HG02973 (cell line): ENCODE measurements around the gene SLC12A8.

Experiments
- ATAC-seq: cut with Tn5 transposase; IDR thresholded peaks from one replicate; pipeline ENCODE4 v1.9.1; 2021; ENCODE audit warnings: moderate library complexity; ENCODE audit not compliant: unreplicated experiment

Gene SLC12A8, protein sequence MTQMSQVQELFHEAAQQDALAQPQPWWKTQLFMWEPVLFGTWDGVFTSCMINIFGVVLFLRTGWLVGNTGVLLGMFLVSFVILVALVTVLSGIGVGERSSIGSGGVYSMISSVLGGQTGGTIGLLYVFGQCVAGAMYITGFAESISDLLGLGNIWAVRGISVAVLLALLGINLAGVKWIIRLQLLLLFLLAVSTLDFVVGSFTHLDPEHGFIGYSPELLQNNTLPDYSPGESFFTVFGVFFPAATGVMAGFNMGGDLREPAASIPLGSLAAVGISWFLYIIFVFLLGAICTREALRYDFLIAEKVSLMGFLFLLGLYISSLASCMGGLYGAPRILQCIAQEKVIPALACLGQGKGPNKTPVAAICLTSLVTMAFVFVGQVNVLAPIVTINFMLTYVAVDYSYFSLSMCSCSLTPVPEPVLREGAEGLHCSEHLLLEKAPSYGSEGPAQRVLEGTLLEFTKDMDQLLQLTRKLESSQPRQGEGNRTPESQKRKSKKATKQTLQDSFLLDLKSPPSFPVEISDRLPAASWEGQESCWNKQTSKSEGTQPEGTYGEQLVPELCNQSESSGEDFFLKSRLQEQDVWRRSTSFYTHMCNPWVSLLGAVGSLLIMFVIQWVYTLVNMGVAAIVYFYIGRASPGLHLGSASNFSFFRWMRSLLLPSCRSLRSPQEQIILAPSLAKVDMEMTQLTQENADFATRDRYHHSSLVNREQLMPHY

DNA sequence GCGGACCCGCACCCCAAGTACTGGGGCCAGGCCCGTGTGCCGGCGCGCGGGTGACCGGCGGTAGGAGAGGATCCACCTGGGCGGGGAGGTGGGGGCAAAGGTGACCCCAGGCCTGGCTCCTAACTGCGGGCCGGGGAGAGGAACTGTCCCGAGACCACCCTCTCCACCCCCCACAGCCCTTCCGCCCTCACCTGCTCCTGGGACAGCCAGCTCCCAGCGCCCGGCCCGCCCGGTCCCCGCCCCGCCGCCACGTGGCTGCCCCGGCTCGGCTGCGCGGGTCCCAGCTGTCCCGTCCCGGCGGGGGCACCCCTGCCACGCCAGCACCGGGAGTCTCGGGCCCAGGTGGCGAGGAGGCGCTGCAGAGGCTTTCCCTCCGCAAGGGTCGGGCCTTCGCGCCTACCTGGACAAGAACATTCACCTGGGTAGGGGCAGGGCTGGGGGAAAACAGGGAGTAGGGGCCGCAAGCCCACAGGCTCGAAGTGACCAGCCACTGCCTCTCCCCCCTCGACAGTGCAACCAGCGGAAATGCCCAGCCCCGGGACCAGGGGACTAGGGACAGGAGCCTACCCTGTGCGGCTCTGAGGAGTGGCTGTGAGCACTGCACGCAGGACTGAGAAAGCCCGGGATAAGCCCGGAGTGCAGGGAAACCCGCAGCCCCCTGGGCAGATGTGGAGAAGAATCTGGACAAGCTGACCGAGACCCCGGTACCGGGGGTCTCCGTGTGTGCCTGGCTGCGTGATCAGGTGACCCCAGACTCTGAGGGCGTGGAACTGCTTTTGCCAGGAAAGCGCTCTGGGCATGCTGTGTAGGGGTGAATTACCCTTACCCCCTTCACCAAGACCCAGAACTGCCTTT lies at the start of gene SLC12A8:
Gene SLC12A8, minus strand, starts transcription at position 240 of the 855 bp plus-strand sequence. CDS start 1,399 bp downstream, outside the sequence.
- no peak for ATAC-seq

DNA sequence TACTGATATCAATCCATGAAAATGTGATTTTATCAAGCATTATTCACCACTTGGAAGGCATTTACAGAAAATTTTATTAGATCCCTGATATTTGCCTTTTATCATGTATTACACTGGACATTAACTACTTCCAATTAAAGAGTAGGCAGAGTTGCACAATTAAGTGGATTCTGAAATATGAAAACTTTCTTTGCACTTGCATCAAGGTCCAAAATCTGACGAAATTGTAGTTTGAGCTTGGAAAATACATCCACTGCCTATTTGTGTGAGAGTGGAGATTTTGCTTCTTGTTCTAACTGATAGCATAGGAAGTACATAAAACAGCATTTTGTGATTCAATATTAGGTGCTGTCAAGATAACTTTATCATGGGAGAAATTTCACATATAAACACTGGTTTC lies 49.6 kb upstream of the SLC12A8 start:
- ATAC-seq = no peak

GRCh38 chr3:125261031-125261430 lies 48.5 kb upstream of the SLC12A8 start:
- ATAC-seq = no peak

GRCh38 chr3:125260158-125260557 lies 47.6 kb upstream of the SLC12A8 start:
- no peak for ATAC-seq

DNA sequence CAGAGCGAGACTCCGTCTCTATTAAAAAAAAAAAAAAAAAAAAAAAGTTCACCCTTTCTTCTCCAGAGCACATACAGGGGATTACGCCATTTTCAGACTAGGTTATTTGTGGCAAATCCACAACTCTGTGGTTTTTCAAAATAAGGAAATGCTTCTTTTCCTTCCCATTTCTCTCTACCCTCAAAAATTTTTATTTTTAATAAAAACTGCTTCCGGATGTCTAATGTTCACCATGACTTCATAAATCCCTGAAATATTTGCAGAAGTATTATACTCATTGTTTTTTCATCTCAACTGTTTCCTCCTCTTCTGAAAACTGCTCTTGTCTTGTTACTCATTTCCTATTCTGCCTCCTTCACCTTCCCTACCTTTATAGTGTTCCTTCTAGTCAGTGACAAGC lies 45.0 kb upstream of the SLC12A8 start:
- ATAC-seq = no peak

- ATAC-seq = no peak
These were observed 44.1 kb upstream of the SLC12A8 start for GRCh38 chr3:125256675-125257074.

DNA sequence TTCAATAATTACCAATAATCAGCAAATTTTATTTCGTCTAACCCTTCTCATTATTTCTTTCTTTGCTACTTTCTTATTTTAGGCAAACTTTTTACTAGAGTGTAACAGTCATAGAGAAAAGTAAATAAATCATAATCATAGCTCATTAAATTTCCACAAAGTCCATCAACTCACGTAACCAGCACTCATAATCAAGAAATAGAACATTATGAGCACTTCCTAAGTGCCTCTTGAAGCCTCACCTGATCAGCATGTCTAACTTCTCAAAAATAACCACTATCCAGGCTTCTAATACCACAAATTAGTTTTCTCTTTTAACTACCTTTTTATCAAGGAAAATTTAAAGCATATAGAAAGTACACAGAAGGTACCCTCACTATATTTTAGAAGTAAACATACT lies 38.4 kb upstream of the SLC12A8 start:
- no peak for ATAC-seq

- no peak for ATAC-seq
These were observed 33.7 kb upstream of the SLC12A8 start for GRCh38 chr3:125246237-125246636.

- ATAC-seq = no peak
These were observed 33.0 kb upstream of the SLC12A8 start for GRCh38 chr3:125245521-125245920.

GRCh38 chr3:125240496-125240895 lies 27.9 kb upstream of the SLC12A8 start:
- ATAC-seq = no peak

- ATAC-seq = no peak
These were observed 26.7 kb upstream of the SLC12A8 start for GRCh38 chr3:125239266-125239665.

GRCh38 chr3:125238759-125239158 lies 26.2 kb upstream of the SLC12A8 start:
- no peak for ATAC-seq

- no peak for ATAC-seq
These were observed 23.9 kb upstream of the SLC12A8 start for GRCh38 chr3:125236331-125236903.

GRCh38 chr3:125234831-125235230 lies 22.3 kb upstream of the SLC12A8 start:
- no peak for ATAC-seq

- ATAC-seq = no peak
These were observed 19.9 kb upstream of the SLC12A8 start for GRCh38 chr3:125232401-125232800.

DNA sequence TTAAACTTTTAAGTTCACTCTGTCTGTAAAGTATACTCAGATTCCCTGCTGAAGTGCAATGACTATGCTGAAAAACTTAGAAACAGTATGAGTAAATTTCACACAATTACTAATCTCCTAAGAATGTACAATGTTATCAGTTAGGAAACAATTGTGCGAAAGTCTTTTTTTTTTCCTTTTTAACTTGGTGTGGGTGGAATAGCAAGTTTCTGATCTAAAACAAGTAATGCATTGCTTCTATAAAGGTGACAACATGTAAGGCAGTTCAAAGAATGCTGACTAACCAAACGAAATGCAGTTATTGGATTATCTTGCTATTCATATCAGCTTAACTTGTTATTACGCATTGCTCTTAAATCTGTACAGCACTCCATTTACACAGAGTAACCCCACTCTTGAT lies 19.3 kb upstream of the SLC12A8 start:
- ATAC-seq = no peak

DNA sequence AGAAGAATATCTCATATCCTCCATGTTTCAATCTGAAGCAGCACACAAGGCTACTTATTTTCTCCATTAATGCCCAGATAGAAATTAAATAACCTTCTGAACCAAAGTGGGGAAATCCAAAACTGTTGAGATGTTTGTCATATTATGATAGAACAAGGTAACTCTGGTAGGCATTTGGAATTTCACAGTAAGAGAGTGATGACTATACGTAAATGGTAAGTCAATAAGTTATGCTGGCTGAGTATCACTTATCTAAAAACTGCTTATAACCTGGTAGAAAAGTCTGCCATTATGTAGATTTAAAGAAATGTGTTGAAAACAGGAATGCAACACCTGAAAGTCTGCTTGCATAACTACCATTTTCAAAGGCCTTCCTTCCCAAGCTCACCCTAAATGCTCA lies 17.2 kb upstream of the SLC12A8 start:
- no peak for ATAC-seq

- ATAC-seq = no peak
These were observed 16.6 kb upstream of the SLC12A8 start for GRCh38 chr3:125229168-125229567.

GRCh38 chr3:125221831-125222230 lies 9.3 kb upstream of the SLC12A8 start:
- ATAC-seq = no peak

GRCh38 chr3:125220727-125221429 lies 8.3 kb upstream of the SLC12A8 start:
- ATAC-seq = no peak
